Measurements from ENCODE around the gene PCSK5.
"Not testable (repeated sequence)": the region's sequence is repeated elsewhere in the genome, so short reads cannot be mapped to it uniquely, and the experiment has no call there.

Gene PCSK5

DNA sequence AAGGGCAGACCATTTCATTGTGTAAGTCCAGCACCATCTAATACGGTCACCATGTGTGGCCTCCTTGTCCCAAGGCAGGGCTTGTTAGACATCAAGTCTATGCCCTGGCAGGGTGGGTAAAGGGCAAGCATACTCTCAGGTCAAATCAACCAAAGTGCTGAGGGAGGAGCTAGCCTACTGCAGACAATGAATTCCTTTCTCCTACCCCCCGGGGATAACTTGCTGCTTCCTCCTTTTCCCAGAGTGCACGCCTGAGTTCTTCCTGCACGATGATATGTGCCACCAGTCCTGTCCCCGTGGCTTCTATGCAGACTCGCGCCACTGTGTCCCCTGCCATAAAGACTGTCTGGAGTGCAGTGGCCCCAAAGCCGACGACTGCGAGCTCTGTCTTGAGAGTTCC, 432.3 kb downstream of the PCSK5 start:
- no peak for TF ChIP-seq ZNF274 (IDR thresholded peaks at IDR 0.05; ENCODE audit: low read depth, low read length)

DNA sequence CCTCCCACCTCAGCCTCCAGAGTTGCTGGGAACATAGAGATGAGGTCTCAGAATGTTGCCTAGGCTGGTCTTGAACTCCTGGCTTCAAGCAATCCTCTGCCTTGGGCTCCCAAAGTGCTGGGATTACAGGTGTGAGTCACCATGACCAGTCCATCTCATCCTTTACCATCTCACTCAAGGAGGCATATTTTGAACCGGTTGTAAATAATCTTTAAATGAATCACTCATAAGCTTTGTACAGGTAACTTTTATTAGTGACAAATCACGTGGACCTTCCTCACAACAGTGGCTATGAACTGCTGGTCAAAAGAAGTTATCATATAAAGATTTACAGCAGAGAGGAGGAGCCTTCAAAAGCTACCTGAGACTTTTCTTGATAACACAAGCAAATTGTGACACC, 433.0 kb downstream of the PCSK5 start:
- no peak overlapping the region for H3K4me3 ChIP-seq (ENCODE audit: low read length)
- no peak for TF ChIP-seq ZNF274 (IDR thresholded peaks at IDR 0.05; ENCODE audit: low read depth, low read length)

More for the DNA sequence above, 432.3 kb downstream of the PCSK5 start:
- H3K4me3 ChIP-seq (ENCODE audit: low read length): no peak overlapping the region

DNA sequence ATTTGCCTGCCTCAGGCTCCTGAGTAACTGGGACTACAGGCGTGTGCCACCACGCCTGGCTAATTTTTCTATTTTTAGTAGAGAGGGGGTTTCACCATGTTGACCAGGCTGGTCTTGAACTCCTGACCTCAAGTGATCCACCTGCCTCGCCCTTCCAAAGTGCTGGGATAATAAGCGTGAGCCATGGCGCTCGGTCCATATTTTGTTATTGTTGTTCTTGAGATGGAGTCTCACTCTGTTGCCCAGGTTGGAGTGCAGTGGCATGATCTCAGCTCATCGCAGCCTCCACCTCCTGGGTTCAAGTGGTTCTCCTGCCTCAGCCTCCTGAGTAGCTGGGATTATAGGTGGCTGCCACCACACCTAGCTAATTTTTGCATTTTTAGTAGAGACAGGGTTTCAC, 433.6 kb downstream of the PCSK5 start:
- not testable (repeated sequence) for H3K4me3 ChIP-seq (ENCODE audit: low read length)

DNA sequence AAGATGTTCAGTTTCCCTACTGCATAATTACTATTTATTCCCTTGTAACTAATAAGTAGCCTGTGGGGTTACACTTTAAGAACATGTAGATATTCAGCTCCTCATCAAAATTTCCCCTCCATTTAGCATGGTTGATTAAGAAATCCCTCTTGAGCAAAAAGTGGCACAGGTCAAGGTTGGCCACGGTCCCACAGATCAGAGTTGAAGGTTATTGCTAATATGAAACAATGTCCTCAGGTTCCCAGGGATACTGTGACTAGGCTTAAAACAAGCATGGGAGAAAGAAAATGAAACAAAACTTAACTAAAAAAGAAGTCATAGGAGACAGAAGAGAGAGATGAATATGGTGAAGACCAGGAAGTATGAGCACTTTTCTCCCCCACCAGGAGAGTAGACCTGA, 439.6 kb downstream of the PCSK5 start:
- TF ChIP-seq ZNF274 (IDR thresholded peaks at IDR 0.05; ENCODE audit: low read depth, low read length): no peak

DNA sequence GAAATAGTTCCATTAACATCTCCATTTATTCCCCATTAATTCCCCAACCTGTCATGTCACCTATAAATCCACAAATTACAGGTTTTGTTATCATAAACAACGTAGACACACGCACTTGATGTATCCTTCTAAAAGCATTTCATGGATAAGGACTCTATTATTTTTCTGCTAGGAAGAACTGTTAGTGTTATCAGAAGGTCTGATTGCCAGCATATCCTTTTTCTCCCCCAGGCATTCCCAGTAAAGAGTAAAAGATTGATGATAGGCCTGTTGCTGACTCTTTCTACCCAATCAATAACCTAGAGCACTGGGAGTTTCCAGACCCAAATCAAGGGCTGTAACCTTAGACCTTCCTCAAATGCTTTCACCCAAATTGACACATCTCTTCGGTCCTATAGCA, 442.9 kb downstream of the PCSK5 start:
- no peak for TF ChIP-seq ZNF274 (IDR thresholded peaks at IDR 0.05; ENCODE audit: low read depth, low read length)
- no peak overlapping the region for H3K4me3 ChIP-seq (ENCODE audit: low read length)

More for the DNA sequence above, 439.6 kb downstream of the PCSK5 start:
- no peak overlapping the region for H3K4me3 ChIP-seq (ENCODE audit: low read length)

DNA sequence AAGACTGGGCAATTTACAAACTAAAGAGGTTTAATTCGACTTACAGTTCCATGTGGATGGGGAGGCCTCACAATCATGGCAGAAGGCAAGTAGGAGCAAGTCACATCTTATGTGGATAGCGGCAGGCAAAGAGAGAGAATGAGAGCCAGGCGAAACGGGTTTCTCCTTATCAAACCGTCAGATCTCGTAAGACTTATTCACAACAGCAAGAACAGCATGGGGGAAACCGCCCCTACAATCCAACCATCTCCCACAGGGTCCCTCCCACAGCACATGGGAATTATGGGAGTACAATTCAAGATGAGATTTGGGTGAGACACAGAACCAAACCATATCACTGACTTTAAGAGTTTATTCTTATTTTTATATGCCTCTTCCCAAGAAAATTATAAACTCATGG, 443.5 kb downstream of the PCSK5 start:
- no peak overlapping the region for H3K4me3 ChIP-seq (ENCODE audit: low read length)
- TF ChIP-seq ZNF274 (IDR thresholded peaks at IDR 0.05; ENCODE audit: low read depth, low read length): no peak

DNA sequence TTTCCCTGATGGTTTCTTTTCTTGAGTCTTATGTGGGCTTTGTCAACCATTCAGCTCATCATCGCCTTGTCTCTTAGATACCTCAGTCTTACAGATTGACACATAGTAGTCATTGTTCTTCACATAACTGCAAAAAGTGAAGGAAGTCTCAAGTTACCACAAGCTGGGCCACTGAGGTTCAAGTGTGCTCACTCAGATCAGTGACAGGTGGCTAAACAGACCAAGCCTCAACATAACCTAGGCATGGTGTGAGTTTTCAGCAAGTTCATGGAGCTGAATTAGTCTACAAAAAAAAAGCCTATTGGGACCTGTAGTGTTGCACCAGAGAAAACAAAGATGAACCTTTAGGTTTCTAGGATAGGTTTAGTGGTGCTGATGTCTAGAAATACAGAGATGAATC, 445.6 kb downstream of the PCSK5 start:
- no peak for TF ChIP-seq ZNF274 (IDR thresholded peaks at IDR 0.05; ENCODE audit: low read depth, low read length)

DNA sequence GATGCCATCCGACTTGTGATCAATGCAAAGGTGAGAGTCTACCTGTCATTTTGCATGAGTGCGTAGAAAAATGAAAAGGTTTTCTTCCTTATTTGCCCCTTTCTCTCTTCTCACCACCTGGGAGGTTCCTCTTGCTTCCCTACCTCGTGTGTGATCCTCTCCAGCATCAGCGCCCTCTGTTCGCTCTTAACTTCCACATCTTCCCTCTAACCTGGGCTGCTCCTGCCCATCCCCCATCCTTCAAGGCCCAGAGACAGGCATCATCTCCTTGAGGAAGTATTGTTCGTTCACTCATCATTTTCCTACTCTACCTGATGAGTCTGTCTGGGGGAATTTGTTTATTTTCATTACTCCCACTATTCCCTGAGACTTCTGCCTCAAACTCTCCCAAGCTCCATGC, 447.9 kb downstream of the PCSK5 start:
- no peak for TF ChIP-seq ZNF274 (IDR thresholded peaks at IDR 0.05; ENCODE audit: low read depth, low read length)
- no peak overlapping the region for H3K4me3 ChIP-seq (ENCODE audit: low read length)

More for the DNA sequence above, 445.6 kb downstream of the PCSK5 start:
- no peak overlapping the region for H3K4me3 ChIP-seq (ENCODE audit: low read length)

DNA sequence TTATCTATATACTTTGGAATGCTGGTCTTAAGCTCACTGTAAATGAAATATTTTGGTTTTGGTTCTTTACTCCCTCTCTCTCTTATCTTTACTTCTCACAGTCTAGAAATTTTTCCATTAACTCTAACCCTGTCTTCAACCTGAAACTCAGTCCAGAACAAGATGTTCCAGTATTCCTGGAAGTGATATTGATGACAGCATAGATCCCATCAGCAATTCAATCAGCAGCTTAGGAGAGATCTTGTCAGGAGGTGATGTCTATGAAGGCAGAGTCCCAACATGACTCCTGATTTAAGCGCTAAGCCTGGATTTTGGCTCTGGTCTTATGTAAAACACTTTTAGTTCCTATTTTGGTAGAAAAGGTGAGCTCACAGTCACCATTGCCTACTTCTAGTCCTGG, 451.1 kb downstream of the PCSK5 start:
- TF ChIP-seq ZNF274 (IDR thresholded peaks at IDR 0.05; ENCODE audit: low read depth, low read length): no peak
- no peak overlapping the region for H3K4me3 ChIP-seq (ENCODE audit: low read length)

DNA sequence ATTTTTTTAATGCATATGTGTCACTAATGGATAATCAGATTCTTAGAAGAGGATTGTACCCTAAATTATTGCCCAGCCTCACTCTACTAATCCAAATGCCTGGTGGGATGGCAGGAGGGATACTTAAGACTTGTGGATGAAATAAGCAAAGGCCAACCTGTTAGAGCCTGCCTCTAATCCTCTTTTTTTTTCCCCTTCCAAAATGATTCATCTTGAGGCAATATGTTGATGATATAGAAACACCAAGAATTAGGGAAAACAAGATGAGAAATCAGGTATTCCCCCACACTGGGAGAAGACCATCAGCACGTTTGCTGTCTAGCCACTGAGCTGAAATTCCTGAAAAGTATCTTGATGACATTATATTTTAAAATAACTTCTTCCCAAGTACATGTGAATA, 451.7 kb downstream of the PCSK5 start:
- TF ChIP-seq ZNF274 (IDR thresholded peaks at IDR 0.05; ENCODE audit: low read depth, low read length): no peak
- no peak overlapping the region for H3K4me3 ChIP-seq (ENCODE audit: low read length)

DNA sequence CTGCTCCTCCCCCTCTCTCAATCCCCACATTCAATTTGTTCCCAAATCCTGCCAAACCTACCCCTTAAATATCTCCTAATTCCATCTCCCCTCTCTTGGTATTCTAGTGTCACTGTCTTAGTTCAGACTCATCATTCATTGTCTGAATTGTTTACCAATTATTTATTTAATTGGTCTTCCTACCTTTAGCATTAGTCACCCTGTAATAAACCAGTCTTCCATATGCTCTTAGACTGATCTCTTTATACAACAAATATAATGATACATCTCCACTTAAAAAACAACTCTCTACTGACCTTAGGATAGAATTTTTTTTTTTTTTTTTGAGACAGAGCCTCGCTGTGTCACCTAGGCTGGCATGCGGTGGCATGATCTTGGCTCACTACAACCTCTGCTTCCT, 452.4 kb downstream of the PCSK5 start:
- no peak for TF ChIP-seq ZNF274 (IDR thresholded peaks at IDR 0.05; ENCODE audit: low read depth, low read length)
- H3K4me3 ChIP-seq (ENCODE audit: low read length): no peak overlapping the region

DNA sequence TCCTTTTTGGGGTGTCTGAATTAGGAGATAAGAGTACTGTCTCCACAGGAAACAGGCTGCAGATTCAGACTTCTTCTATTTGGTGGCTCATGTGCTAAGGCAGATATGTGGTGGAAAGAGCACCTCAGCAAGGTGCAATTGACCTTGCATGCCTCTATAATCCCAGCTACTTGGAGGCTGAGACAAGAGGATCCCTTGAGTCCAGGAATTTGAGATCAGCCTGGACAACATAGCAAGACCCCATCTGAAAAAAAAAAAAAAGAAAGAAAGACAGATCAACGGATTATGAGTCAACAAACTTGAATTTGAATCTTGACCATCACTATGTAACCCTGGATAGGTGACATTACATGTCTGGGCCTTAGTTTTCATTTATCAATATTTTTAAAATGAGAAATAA, 459.4 kb downstream of the PCSK5 start:
- TF ChIP-seq ZNF274 (IDR thresholded peaks at IDR 0.05; ENCODE audit: low read depth, low read length): no peak
- no peak overlapping the region for H3K4me3 ChIP-seq (ENCODE audit: low read length)

DNA sequence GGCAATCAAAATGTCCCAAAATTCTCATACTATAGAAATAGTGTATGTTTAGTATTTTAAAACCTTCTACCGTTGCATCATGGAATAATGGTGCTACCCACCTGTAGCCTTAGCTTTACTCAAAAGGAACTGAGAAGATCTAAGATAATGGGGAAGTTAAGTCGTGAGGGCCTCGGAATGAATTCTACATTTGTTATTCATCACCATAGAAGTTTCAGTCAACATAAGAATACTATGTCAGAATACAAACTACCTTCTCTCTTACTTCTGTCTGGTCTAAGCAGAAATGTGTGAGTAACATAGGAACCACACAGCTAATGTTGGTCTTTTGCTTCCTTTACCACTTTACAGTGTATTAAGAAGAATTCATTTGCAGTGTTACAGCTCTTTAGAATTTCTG, 460.5 kb downstream of the PCSK5 start:
- TF ChIP-seq ZNF274 (IDR thresholded peaks at IDR 0.05; ENCODE audit: low read depth, low read length): no peak
- H3K4me3 ChIP-seq (ENCODE audit: low read length): no peak overlapping the region

DNA sequence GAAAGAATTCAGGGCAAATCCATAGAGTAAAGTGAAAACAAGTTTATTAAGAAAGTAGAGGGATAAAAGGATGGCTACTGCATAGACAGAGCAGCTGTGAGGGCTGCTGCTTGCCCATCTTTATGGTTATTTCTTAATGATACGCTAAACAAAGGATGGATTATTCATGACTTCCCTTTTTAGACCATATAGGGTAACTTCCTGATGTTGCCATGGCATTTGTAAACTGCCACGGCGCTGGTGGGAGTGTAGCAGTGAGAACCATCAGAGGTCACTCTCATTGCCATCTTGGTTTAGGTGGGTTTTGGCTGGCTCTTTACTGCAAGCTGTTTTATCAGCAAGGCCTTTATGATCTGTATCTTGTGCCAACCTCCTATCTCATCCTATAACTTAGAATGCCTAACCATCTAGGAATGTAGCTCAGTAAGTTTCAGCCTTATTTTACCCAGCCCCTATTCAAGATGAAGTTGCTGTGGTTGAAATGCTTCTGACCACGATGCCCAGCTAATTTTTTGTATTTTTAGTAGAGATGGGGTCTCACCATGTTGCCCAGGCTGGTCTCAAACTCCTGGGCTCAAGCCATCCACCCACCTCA, 461.6 kb downstream of the PCSK5 start:
- TF ChIP-seq ZNF274 (IDR thresholded peaks at IDR 0.05; ENCODE audit: low read depth, low read length): no peak
- H3K4me3 ChIP-seq (ENCODE audit: low read length): no peak overlapping the region

DNA sequence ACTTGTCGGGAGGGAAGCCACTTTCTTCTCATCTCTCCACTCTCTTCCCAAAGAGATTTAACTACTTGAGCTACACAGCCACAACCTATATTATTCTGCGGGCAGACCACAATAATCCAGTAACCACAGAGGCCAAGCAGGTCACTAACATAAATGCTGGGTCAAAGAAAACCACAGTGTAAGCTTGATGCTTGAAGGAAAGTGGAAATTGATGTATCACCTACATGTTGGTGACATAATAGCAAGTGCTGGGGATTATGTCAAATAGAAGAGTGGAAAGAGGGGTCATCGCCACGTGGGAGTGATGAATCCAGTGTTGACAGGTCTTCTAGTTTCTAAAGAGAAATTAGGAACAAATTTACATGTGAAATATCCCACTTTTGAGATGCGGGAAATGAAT, 462.8 kb downstream of the PCSK5 start:
- H3K4me3 ChIP-seq (ENCODE audit: low read length): no peak overlapping the region
- no peak for TF ChIP-seq ZNF274 (IDR thresholded peaks at IDR 0.05; ENCODE audit: low read depth, low read length)

DNA sequence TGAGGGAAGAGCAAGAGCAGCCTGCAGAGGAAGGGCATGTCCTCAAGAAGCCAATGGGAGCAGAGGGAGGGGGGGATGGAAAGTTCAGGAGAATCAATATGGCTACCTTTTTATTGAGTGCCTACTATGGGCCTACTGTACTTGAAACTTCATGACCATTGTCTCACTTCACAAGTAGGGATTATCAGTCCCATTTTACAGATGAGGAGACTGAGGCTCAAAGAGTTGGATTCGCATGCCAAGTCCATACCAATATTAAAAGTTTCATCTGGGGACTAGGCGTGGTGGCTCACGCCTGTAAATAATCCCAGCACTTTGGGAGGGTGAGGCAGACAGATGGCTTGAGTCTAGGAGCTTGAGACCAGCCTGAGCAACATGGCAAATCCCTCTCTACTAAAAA, 463.7 kb downstream of the PCSK5 start:
- no peak for TF ChIP-seq ZNF274 (IDR thresholded peaks at IDR 0.05; ENCODE audit: low read depth, low read length)

More for the DNA sequence above, 463.7 kb downstream of the PCSK5 start:
- no peak overlapping the region for H3K4me3 ChIP-seq (ENCODE audit: low read length)
